GM19043 (cell line): ENCODE data around the gene SEC23A.
A peak's percentile ranks its signal among the peaks of the same experiment; 100 is the strongest.
"Not testable (repeated sequence)": the region's sequence is repeated elsewhere in the genome, so short reads cannot be mapped to it uniquely, and the experiment has no call there.

Experiments used
- ATAC-seq: cut with Tn5 transposase; IDR thresholded peaks from one replicate; pipeline ENCODE4 v1.9.1; 2021; ENCODE audit warnings: low read depth; ENCODE audit not compliant: unreplicated experiment

Gene SEC23A

GRCh38 chr14:39034481-39035296 is 68.3 kb downstream of the SEC23A start:
- no peak for ATAC-seq

- ATAC-seq = no peak
These were observed 69.7 kb downstream of the SEC23A start for GRCh38 chr14:39033371-39033770.

- no peak for ATAC-seq
These were observed 72.8 kb downstream of the SEC23A start for GRCh38 chr14:39030209-39030608.

GRCh38 chr14:39029789-39030188 is 73.2 kb downstream of the SEC23A start:
- no peak for ATAC-seq

- no peak for ATAC-seq
These were observed 74.4 kb downstream of the SEC23A start for GRCh38 chr14:39028620-39029019.

GRCh38 chr14:39025810-39026627 is 77.0 kb downstream of the SEC23A start:
- no peak for ATAC-seq

GRCh38 chr14:39025250-39025809 is 77.7 kb downstream of the SEC23A start:
- no peak for ATAC-seq

- ATAC-seq = no peak
These were observed 78.8 kb downstream of the SEC23A start for GRCh38 chr14:39023939-39024871.

GRCh38 chr14:39017096-39018016 is 85.7 kb downstream of the SEC23A start:
- ATAC-seq = not testable (repeated sequence)

- ATAC-seq = no peak
These were observed 86.3 kb downstream of the SEC23A start for GRCh38 chr14:39016733-39017095.

- ATAC-seq = no peak
These were observed 87.0 kb downstream of the SEC23A start for GRCh38 chr14:39015964-39016577.

- ATAC-seq = peak; percentile 79
These were observed 87.6 kb downstream of the SEC23A start for GRCh38 chr14:39015360-39015961.

- no peak for ATAC-seq
These were observed 88.6 kb downstream of the SEC23A start for GRCh38 chr14:39014460-39014859.

- ATAC-seq = not testable (repeated sequence)
These were observed 94.1 kb downstream of the SEC23A start for GRCh38 chr14:39008965-39009364.

GRCh38 chr14:39006721-39007410 is 96.2 kb downstream of the SEC23A start:
- ATAC-seq = no peak

GRCh38 chr14:39005044-39005880 is 97.8 kb downstream of the SEC23A start:
- no peak for ATAC-seq

GRCh38 chr14:38999949-39000348 is 103.1 kb downstream of the SEC23A start:
- no peak for ATAC-seq
